GM21786 (cell line): ENCODE measurements around the gene BDKRB1.

ENCODE experiments used
- ATAC-seq: cut with Tn5 transposase; IDR thresholded peaks from one replicate; pipeline ENCODE4 v1.9.1; 2021; ENCODE audit not compliant: unreplicated experiment

Gene BDKRB1

GRCh38 chr14:96255501-96256366 lies at the start of gene BDKRB1:
Gene BDKRB1, plus strand, starts transcription at chr14:96256210. Its CDS starts 7,473 bp downstream, at chr14:96263683.
- ATAC-seq, result no peak

GRCh38 chr14:96206461-96206860 lies 49.5 kb upstream of the BDKRB1 start:
- ATAC-seq, result no peak

- no peak for ATAC-seq
These were observed 48.3 kb upstream of the BDKRB1 start for GRCh38 chr14:96207686-96208085.

- ATAC-seq, result no peak
These were observed 47.3 kb upstream of the BDKRB1 start for GRCh38 chr14:96208739-96209138.

GRCh38 chr14:96212140-96212539 lies 43.9 kb upstream of the BDKRB1 start:
- ATAC-seq, result no peak

- ATAC-seq, result no peak
These were observed 43.1 kb upstream of the BDKRB1 start for GRCh38 chr14:96212896-96213295.

- no peak for ATAC-seq
These were observed 42.0 kb upstream of the BDKRB1 start for GRCh38 chr14:96213871-96214465.

- no peak for ATAC-seq
These were observed 41.2 kb upstream of the BDKRB1 start for GRCh38 chr14:96214793-96215192.

- ATAC-seq, result no peak
These were observed 40.4 kb upstream of the BDKRB1 start for GRCh38 chr14:96215452-96216244.

- no peak for ATAC-seq
These were observed 39.4 kb upstream of the BDKRB1 start for GRCh38 chr14:96216627-96217026.

GRCh38 chr14:96217376-96217913 lies 38.6 kb upstream of the BDKRB1 start:
- ATAC-seq, result no peak

GRCh38 chr14:96221109-96221650 lies 34.8 kb upstream of the BDKRB1 start:
- no peak for ATAC-seq

GRCh38 chr14:96221841-96222240 lies 34.2 kb upstream of the BDKRB1 start:
- no peak for ATAC-seq

GRCh38 chr14:96224480-96225096 lies 31.4 kb upstream of the BDKRB1 start:
- ATAC-seq, result no peak

GRCh38 chr14:96225213-96225612 lies 30.8 kb upstream of the BDKRB1 start:
- ATAC-seq, result no peak

- ATAC-seq, result no peak
These were observed 30.3 kb upstream of the BDKRB1 start for GRCh38 chr14:96225745-96226151.

GRCh38 chr14:96227428-96227827 lies 28.6 kb upstream of the BDKRB1 start:
- ATAC-seq, result no peak

- no peak for ATAC-seq
These were observed 26.7 kb upstream of the BDKRB1 start for GRCh38 chr14:96229315-96229714.

- ATAC-seq, result no peak
These were observed 25.0 kb upstream of the BDKRB1 start for GRCh38 chr14:96231056-96231455.

GRCh38 chr14:96231526-96232130 lies 24.4 kb upstream of the BDKRB1 start:
- ATAC-seq, result no peak
